ENCODE results near the gene NSUN3.
"Not testable (repeated sequence)": the region's sequence is repeated elsewhere in the genome, so short reads cannot be mapped to it uniquely, and the experiment has no call there.

The NSUN3 gene

GRCh38 chr3:94106268-94106667, 43.4 kb downstream of the NSUN3 start:
- Histone ChIP-seq H3K4me3 (ENCODE audit: severe bottlenecking) (no peak overlapping the region), H3K27ac (ENCODE audit: poor library complexity, severe bottlenecking) (no peak overlapping the region), H3K4me1 (ENCODE audit: insufficient read depth, poor library complexity, severe bottlenecking) (no peaks in the 10 kb centered on the region), H3K27me3 (ENCODE audit: insufficient read depth, poor library complexity, severe bottlenecking) (no peaks in the 10 kb centered on the region), H3K9me3 (ENCODE audit: severe bottlenecking) (no peaks in the 10 kb centered on the region), H3K36me3 (ENCODE audit: low read depth) (peaks cover 4% of the 10 kb centered on the region; the same call in 1 of the 2 replicates)
- ATAC-seq (ENCODE audit: low read depth) (no peak), DNase-seq (ENCODE audit: low spot score) (no peak)
- no peak for TF ChIP-seq CTCF (IDR thresholded peaks at IDR 0.05; ENCODE audit: poor library complexity, severe bottlenecking)

GRCh38 chr3:94110232-94110631, 47.4 kb downstream of the NSUN3 start:
- not testable (repeated sequence) for ATAC-seq (ENCODE audit: low read depth); H3K4me3 ChIP-seq (ENCODE audit: severe bottlenecking); H3K9me3 ChIP-seq (ENCODE audit: severe bottlenecking); H3K27me3 ChIP-seq (ENCODE audit: insufficient read depth, poor library complexity, severe bottlenecking); H3K4me1 ChIP-seq (ENCODE audit: insufficient read depth, poor library complexity, severe bottlenecking); H3K27ac ChIP-seq (ENCODE audit: poor library complexity, severe bottlenecking); DNase-seq (ENCODE audit: low spot score); H3K36me3 ChIP-seq (ENCODE audit: low read depth)

- H3K9me3 ChIP-seq (ENCODE audit: severe bottlenecking), result no peaks in the 10 kb centered on the region
- DNase-seq (ENCODE audit: low spot score) (no peak), ATAC-seq (ENCODE audit: low read depth) (no peak)
- no peaks in the 10 kb centered on the region for H3K36me3 ChIP-seq (ENCODE audit: low read depth)
- H3K4me1 ChIP-seq (ENCODE audit: insufficient read depth, poor library complexity, severe bottlenecking), result no peaks in the 10 kb centered on the region
- no peaks in the 10 kb centered on the region for H3K27me3 ChIP-seq (ENCODE audit: insufficient read depth, poor library complexity, severe bottlenecking)
- H3K27ac ChIP-seq (ENCODE audit: poor library complexity, severe bottlenecking), result no peak overlapping the region
- no peak overlapping the region for H3K4me3 ChIP-seq (ENCODE audit: severe bottlenecking)
- TF ChIP-seq CTCF (IDR thresholded peaks at IDR 0.05; ENCODE audit: poor library complexity, severe bottlenecking), result no peak
Measured at GRCh38 chr3:94110854-94111253, 48.0 kb downstream of the NSUN3 start.

GRCh38 chr3:94114666-94115065, 51.8 kb downstream of the NSUN3 start:
- no peaks in the 10 kb centered on the region for H3K27me3 ChIP-seq (ENCODE audit: insufficient read depth, poor library complexity, severe bottlenecking)
- no peak for DNase-seq (ENCODE audit: low spot score)

GRCh38 chr3:94115482-94115881, 52.6 kb downstream of the NSUN3 start:
- no peaks in the 10 kb centered on the region for H3K27me3 ChIP-seq (ENCODE audit: insufficient read depth, poor library complexity, severe bottlenecking)
- H3K4me3 ChIP-seq (ENCODE audit: severe bottlenecking), result no peak overlapping the region
- H3K36me3 ChIP-seq (ENCODE audit: low read depth), result no peaks in the 10 kb centered on the region
- H3K27ac ChIP-seq (ENCODE audit: poor library complexity, severe bottlenecking), result no peak overlapping the region
- no peak for ATAC-seq (ENCODE audit: low read depth)
- no peak for DNase-seq (ENCODE audit: low spot score)
- H3K4me1 ChIP-seq (ENCODE audit: insufficient read depth, poor library complexity, severe bottlenecking), result no peaks in the 10 kb centered on the region
- peak; percentile 80 for TF ChIP-seq CTCF (IDR thresholded peaks at IDR 0.05; ENCODE audit: poor library complexity, severe bottlenecking)
- no peaks in the 10 kb centered on the region for H3K9me3 ChIP-seq (ENCODE audit: severe bottlenecking)

More at GRCh38 chr3:94114666-94115065, 51.8 kb downstream of the NSUN3 start:
- TF ChIP-seq CTCF (IDR thresholded peaks at IDR 0.05; ENCODE audit: poor library complexity, severe bottlenecking), result no peak
- Histone ChIP-seq H3K27ac (ENCODE audit: poor library complexity, severe bottlenecking) (no peak overlapping the region), H3K4me1 (ENCODE audit: insufficient read depth, poor library complexity, severe bottlenecking) (no peaks in the 10 kb centered on the region), H3K9me3 (ENCODE audit: severe bottlenecking) (no peaks in the 10 kb centered on the region), H3K4me3 (ENCODE audit: severe bottlenecking) (no peak overlapping the region), H3K36me3 (ENCODE audit: low read depth) (no peaks in the 10 kb centered on the region)
- no peak for ATAC-seq (ENCODE audit: low read depth)

Measured in RWPE2 (cell line).